Ramos (cell line): ENCODE measurements around the gene IL11.
"Not testable (repeated sequence)": the region's sequence is repeated elsewhere in the genome, so short reads cannot be mapped to it uniquely, and the experiment has no call there.

Experiments used
- in situ Hi-C: fragments of 300-500 bp; cut with MboI; formaldehyde crosslinking; loops from one replicate; pipeline ENCODE4 v1.14.3; 2022; ENCODE audit warnings: low sequenced_read_pairs; ENCODE audit not compliant: unreplicated experiment

Gene IL11

DNA sequence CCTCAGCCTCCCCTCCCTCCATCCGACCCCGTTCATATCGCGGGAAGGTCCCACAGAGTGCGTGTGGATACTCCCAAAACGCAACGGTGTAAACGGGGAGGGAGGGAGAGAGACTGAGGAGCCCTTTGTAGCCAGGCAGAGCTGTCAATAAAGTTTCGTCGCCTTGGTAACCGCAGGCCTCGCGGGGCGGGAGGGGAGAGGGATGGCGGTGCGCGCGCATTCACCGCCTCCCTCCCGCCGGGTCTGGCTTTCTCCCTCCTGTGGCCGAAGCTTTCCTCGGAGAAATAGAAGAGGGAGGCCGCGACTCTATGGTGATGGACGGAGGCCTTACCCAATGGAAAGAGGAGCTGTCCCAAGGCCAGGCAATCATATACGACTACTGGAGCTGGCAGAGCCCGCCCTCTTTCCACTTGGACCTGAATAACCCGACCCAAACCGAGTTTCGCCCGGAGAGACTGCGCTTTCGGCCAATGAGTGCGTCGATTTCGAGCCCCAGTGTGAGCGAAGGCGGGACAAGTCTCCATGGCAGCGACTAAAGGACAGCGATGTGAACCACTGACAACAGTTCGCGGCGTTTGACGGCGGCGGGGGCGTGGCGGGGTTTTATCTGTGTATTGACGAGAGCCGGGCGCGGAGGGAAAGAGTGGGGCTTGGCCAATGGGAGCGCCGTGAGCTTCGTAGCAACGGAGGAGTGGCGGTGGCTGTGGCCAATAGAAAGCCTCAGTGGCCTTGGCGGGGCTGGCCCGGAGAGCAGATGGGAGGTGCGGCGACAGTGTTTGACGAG is 31.0 kb downstream of the IL11 start, which contains the start of gene KMT5C:
Gene KMT5C (plus strand): TSS at position 772 of the 784 bp plus-strand sequence. CDS start 2,061 bp downstream, outside the sequence.
- in situ Hi-C loops, result no loop called here

DNA sequence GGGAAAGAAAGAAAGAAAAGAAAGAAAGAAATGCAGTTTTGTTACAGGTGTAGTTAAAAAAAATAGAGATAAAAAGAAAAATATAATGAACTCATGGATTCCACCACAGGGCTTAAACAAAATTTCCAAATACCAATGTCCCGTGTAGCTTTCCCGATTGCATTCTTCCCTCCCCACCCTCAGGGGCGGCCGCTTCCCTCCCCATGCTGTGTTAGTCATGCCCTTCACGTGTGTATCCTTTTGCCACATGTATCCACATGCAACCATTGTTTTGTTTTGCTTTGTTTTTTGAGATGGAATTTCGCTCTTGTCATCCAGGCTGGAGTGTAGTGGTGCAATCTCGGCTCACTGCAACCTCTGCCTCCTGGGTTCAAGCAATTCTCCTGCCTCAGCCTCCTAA is 34.2 kb downstream of the IL11 start:
- in situ Hi-C loops, result no loop called here

DNA sequence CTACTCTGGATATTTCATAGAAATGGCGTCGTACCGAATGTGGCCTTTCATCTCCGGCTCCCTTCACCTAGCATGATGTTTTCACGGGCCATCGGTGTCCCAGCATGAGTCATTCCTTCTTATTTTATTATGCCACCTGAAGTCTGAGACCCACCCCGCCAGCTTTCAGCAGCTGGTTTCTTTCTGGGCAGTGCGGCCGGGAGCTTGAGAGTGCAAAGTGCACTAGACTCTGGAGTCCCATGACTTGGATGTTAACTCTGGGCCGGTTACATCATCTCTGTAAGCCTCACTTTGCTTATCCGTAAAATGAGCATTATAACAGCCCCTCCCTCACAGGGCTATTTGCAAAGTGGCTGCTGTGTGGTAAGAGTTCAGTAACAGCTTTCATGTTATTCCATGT is 36.4 kb downstream of the IL11 start:
- in situ Hi-C loops, result no loop called here

DNA sequence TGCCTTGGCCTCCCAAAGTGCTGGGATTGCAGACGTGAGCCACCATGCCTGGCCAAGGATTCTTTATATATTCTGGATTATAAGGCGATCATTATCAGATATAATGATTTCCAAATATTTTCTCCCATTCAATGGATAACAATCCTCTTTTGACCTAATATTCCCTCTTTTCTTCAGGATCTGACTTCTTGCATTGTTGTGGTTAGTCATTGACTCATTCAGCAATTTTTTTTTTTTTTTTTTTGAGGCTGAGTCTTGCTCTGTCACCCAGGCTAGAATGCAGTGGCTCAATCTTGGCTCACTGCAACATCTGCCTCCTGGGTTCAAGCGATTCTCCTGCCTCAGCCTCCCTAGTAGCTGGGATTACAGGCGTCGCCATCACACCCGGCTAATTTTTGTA is 40.5 kb downstream of the IL11 start:
- in situ Hi-C loops, result not testable (repeated sequence)

DNA sequence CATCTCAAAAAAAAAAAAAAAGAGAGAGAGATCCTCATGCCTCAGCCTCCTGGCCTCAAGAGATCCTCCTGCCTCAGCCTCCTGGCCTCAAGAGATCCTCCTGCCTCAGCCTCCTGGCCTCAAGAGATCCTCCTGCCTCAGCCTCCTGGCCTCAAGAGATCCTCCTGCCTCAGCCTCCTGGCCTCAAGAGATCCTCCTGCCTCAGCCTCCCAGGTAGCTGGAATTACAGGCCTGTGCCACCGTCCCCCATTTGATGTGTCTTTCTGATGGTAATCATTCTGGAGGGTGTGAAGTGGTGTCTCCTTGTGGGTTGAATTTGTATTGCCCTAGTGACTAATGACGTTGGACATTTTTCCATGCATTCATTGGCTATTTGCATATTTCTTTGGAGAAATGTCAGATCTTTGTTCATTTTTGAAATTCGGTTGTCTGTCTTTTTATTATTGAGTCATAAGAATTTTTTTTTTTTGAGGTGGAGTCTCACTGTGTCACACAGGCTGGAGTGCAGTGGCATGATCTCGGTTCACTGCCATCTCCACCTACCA is 41.4 kb downstream of the IL11 start:
- in situ Hi-C loops, result not testable (repeated sequence)

DNA sequence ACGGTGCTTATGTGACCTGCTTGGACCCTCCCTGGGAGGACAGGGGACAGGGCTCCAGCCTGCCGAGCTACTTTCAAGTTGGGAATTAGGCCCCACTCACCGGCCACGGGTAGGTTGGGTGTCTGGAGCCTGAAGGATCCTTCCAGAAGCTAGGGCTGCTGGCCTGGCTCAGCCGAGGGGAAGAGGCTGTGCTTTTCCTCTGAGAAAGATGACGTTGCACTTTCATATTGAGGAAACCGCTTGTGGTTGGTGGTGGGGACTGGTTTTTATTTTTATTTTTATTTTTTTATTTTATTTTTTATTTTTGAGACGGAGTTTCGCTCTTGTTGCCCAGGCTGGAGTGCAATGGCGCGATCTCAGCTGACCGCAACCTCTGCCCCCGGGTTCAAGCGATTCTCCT is 45.1 kb downstream of the IL11 start, which contains the start of gene TMEM150B:
Gene TMEM150B (minus strand): TSS at position 170 of the 400 bp plus-strand sequence. CDS start 4,305 bp downstream, outside the sequence.
- in situ Hi-C loops, result no loop called here

DNA sequence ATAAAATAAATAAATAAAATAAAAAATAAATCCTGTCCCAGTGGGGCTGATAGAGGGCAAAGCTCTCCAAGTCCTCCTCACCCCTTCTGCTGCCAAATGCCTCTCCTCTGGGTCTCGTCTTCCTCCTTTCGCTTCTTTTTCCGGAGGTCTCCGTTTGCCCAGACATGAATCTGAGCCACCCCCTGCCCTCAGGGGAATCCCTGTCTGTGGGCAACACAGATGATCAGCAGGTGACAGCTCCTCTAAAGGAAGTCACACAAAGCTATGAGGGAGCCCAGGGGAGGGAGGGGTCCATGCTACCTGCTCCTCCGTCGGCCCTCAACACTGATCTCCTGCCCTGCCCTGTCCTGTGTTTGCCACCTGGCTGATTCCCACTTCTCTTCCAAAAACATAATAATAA is 45.6 kb downstream of the IL11 start:
- in situ Hi-C loops, result no loop called here

DNA sequence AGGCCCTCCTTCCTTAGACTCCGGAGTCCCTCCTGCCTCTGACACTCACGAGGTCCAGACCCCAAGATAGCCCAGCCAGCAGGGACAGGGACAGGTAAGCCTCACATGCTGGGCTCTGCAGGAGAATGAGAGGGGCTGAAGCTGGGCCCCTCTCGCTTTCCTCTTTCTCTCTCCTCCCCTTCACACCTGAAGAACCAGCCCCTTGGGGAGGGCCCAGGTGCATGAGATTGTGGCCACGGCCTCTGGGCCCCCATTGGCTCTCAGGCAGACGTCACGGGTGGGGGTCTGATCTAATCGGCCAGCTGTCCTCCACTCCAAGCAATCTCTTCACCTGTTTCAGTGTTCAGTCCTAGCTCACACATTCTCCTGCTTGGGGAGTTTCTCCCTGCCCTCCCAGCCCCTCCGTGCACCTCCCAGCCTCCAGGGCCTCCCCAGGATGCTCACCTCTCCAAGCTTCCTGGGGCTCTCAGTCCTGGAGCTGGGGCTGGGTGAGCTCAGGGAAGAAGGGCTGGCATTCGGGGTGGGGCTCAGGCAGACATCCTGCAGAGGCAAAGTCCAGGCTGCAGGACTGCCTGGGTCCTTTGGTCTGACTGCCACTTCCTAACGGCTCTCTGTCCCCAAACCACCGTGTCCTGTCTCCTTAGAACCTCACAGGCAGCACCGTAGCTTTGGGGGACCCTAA is 47.9 kb downstream of the IL11 start:
- in situ Hi-C loops, result no loop called here

DNA sequence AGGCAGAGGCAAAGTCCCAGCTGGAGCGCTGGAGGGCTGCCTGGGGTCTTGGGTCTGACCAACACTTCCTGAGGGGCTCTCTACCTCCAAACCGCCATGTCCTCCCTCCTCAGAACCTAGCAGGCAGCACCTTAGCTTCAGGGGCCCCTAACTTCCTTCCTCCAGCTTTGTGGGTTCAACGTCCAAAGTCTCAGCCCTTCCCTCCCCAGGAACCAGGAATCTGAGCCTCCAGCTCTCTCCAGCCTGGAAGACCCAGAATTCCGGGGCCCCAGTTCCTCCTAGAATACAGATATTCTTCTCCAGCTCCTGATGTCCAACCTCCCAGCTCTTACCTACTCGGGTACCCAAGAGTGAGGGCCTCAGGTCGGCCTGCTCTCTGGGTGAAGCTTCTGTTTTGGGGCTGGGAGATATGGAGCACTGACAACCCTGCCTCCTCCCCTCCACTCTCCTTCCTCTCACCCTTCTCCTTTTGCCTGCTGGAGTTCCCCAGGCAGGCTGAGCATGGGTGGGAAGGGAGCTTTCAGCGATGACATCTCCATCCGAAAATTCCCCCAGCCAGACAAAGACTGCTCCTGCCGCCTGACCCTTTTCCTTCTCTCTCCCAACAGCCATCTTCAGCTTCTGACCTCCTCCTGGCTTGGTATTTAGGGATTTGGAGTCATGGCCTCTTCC is 48.7 kb downstream of the IL11 start:
- in situ Hi-C loops, result no loop called here

DNA sequence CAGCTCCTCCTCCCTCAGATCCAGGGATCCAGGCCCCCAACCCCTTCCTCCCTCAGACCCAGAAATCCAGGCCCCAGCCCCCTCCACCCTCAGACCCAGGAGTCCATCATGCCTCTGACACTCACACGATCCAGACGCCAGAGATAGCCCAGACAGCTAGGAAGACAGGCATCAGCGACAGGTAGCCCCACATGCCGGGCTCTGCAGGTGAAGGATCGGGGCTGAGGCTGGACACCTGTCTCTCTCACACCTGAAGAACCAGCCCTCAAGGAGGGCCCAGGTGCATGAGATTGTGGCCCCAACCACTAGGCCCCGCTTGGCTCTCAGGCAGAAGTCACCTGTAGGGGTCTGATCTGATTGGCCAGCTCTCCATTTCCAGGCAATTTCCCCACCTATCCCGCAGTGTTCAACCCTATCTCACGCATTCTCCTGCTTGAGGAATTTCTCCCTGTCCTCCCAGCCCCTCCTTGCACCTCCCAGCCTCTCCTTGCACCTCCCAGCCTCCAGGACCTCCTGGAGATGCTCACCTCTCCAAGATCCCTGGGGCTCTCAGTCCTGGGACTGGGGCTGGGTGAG is 49.3 kb downstream of the IL11 start:
- in situ Hi-C loops, result no loop called here

DNA sequence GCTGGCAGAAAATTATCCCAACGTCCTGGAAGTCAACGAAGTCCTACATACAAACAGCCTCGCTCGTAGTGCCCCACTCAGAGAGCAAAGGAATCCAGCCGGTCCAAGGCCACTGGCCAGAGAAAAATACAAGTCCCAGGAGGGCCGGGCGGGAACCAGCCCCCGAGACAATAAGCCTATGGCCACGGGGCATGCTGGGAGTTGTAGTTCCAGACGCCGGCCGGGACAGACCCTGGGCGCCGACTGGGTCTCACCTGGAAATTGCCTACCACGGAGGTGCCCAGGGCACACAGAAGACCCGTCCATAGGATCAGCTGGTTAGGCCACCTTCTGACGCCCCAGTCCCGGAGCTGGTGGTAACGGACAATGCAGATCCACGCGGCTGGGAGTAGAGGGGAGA is 50.5 kb downstream of the IL11 start:
- in situ Hi-C loops, result no loop called here

DNA sequence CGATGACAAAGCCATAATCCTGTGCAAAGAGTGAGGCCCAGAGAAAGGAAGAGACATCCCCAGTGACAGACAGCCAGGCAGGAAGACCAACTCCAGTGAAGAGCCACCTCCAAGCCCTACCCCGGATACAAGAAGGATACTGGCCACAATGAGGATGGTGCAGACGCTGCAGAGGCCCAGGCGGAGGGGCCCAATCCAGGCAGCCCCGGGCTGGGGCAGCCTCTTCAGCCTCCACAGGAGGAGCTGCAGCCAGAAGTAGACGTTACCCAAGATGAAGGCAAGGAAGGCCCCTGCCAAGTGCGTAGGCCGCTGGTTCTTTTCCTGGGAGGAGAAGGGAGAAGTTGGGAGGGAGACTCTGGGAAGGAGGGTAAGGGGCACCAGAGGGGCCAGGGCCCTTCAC is 53.6 kb downstream of the IL11 start:
- in situ Hi-C loops, result no loop called here

DNA sequence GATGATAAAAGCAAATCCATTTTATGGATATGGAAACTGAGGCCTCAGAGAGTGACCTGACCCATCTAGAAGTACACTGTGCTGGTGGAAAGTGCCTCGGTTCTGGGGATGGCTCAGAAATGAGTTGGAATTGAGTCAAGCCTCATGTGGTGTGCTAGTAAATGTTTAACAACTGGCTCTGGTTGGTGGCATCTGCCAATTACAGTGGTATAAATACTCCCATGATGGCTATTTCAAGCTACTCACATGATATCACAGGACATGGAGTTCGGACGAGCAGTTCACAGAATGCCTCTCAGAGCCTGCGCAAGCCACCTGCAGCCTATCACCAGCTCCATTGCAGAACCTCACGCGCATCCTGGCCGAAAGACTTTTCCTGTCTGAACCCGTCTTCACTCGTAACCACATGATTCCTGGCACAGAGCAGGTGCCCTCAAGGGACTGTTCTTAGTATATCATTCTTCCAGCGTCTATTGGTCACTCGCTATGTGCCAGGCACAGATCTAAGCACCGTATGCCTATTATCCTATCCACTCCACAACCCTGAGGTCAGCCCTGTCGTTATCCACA is 54.2 kb downstream of the IL11 start:
- in situ Hi-C loops, result no loop called here

DNA sequence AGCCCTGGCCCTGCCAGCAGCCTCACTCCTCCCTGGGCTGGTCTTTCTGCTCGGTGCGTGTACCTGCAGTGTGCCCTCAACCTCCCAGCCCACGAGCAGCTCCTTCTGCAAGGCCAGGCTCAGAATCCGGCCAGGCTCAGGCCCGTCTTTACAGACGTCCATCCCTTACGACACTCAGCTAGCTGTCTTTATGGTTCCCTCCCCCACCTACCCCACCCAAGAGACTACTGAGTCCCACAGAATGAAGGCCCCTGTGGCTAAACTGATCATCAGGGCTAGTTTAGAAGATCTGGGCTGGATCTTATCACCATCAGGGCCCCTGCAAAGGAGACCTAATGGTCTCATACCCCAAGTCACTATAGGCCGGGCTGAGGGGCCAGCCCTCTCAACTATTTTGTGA is 55.9 kb downstream of the IL11 start:
- in situ Hi-C loops, result no loop called here
